Endometrium (tissue), 2 donors: ENCODE results near the gene ORAI1.
"Not testable (repeated sequence)": the region's sequence is repeated elsewhere in the genome, so short reads cannot be mapped to it uniquely, and the experiment has no call there.

Experiments used
- FAIRE-seq: peaks from 2 replicates; lab custom pipeline; 2012; peaks lifted over from hg19 to GRCh38; lab: Jason Lieb, UNC
- donor health status: control.
- donor health status: control.

The ORAI1 gene

GRCh38 chr12:121649322-121649721, 23.0 kb downstream of the ORAI1 start:
- FAIRE-seq: no peak

GRCh38 chr12:121649819-121650353, 23.6 kb downstream of the ORAI1 start:
- FAIRE-seq: no peak

- no peak for FAIRE-seq
These were observed 25.0 kb downstream of the ORAI1 start for GRCh38 chr12:121651320-121651719.

DNA sequence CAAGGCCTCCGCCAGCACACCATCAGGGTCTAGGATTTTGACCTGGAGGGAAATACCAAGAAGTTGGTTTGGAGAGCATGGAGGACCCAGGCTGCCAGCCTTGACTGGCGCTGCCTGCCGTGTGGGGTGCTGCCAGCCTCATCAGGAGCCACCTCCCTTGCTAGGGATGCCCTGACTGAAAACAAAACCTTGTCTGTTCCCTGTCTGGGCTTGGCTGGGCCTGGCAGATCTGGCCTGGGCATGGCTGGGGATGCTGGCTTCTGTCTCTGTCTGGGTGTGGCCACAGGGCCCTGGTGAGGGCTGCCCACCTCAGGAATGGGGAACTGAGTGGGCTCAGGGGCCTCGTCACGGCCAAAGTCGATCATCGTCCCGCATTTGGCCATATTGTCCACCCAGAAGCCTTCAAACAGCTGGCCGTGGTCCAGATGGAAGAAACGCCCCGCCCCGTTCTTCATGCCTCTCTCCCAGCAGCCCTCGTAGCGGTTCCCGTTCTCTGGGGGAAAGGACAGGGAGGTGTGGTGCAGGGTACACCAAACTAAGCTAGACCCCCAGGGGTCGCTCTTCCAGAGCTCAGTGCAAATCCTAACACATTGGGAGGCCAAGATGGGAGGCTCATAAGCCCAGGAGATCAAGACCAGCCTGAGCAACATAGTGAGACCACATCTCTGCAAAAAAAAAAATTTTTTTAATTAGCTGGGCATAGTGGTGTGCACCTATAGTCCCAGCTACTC, 26.6 kb downstream of the ORAI1 start:
- FAIRE-seq: no peak

DNA sequence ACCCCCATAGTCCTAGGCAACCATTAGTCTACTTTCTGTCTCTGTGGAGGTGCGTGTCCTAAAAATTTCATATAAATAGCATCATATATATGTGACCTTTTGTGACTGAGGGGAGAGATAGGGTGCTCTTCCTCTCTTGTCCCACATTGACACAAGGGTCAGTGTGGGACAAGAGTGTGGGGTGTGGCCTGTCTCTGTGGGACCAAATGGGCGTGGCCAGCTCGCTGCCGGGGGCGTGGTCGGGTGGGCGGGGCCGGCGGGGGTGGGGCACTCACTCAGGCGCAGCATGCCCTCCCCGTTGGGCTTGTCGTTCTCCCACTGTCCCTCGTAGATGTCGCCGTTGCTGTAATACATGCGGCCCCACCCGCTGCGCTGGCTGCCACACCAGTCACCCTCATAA, 27.7 kb downstream of the ORAI1 start:
- no peak for FAIRE-seq

- FAIRE-seq: no peak
These were observed 29.8 kb downstream of the ORAI1 start for GRCh38 chr12:121656122-121656521.

DNA sequence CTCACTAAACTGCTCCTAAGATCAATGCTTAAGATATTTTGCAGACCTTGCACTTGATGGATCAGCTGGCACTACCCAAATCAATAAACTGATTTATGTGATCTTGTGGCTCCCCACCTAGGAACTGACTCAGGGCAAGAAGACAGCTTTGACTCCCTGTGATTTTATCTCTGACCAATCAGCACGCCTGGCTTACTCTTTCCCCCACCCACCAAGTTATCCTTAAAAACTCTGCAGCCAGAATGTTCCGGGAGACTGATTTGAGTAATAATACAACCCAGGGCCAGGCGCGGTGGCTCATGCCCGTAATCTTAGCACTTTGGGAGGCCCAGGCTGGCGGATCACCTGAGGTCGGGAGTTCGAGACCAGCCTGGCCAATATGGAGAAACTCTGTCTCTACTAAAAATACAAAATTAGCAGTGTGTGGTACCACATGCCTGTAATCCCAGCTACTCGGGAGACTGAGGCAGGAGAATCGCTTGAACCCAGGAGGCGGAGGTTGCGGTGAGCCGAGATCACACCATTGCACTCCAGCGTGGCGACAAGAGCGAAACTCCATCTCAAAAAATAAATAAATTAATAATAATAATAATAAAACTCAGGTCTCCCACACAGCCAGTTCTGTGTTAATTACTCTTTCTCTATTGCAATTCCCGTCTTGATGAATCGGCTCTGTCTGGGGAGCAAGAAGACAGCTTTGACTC, 31.1 kb downstream of the ORAI1 start:
- no peak for FAIRE-seq

DNA sequence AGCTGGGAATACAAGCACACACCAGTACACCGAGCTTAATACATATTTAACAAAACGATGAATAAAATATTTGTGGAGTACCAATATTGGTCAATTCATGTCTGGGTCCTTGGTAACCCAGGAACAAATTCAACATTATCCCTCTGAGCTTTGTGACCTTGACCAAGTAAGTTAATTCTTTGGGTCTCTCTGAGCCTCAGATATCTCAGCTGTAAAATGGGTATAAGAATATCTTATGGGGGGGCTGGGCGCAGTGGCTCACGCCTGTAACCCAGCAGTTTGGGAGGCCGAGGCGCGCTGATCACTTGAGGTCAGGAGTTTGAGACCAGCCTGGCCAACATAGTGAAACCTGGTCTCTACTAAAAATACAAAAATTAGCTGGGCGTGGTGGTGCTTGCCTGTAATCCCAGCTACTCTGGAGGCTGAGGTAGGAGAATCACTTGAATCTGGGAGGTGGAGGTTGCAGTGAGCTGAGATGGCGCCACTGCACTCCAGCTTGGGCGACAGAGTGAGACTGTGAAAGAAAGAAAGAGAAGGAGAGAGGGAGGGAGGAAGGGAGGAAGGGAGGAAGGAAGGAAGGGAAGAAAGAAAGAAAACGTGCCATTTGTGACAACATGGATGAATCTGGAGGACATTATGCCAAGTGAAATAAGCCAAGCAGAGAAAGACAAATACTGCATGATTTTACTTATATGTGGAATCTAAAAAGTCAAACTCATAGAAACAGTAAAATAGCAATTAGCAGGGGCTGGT, 35.2 kb downstream of the ORAI1 start:
- FAIRE-seq: not testable (repeated sequence)

- FAIRE-seq: no peak
These were observed 37.2 kb downstream of the ORAI1 start for GRCh38 chr12:121663610-121663929.

- FAIRE-seq: not testable (repeated sequence)
These were observed 40.5 kb downstream of the ORAI1 start for GRCh38 chr12:121666829-121667228.

DNA sequence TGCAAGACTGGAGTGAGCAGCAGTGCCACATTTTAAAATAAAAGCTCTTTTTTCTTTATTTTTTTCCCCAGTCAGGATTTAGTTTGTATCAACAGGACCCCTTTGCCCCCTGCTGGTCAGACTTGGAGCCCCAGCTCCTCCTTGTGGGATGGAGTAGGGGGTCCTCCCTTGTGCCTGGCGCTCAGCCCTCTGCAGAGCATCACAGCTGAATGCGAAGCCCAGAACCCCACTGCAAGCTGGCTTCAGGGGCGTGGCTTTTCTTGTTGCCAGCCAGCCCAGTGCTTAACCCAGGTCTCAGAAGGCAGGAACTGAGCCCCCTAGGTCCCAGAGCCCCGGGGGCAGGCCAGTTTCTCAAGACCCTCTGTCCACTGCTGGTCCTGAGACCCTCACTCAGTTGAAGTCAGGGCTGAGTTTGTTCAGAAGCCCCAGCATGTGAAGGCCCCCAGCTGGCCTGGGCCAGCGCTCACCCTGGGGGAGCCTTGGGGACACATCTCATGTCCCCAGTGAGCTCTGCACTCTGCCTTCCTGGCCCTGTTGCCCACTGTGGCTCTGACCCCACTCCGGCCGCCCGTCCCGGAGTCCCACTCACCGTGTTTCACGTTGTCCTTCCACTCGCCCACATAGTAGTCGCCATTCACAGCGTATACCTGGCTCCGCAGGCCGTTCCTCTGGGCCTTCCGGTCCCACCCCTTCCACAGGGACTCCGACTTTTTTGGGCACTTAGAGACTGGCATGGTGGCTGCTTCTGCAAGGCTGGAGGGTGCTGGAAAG, 42.6 kb downstream of the ORAI1 start:
- no peak for FAIRE-seq

DNA sequence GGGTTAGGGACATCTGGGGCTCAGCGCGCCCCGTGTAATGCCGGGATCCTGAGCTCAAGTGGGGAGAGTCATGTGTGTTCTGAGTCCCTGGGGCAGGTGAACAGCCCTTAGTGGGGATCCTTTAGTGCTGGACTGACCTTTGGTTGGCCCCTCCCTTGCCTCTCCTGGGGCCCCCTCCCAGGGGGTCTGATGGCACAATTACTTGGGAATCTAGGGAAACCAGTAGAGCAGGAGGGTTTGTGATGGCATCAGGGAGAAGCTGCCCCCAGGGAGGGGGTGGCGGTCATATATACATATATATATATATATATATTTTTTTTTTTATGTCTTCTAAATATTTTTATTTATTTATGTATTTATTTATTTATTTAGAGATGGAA, 43.2 kb downstream of the ORAI1 start, which contains the start of gene MORN3:
MORN3 (minus strand) TSS at position 134 of the 380 bp plus-strand sequence. CDS start 171 bp downstream, outside the sequence.
- FAIRE-seq: no peak

- FAIRE-seq: no peak
These were observed 46.7 kb downstream of the ORAI1 start for GRCh38 chr12:121673013-121673511.

- FAIRE-seq: no peak
These were observed 49.9 kb downstream of the ORAI1 start for GRCh38 chr12:121676190-121676589.

DNA sequence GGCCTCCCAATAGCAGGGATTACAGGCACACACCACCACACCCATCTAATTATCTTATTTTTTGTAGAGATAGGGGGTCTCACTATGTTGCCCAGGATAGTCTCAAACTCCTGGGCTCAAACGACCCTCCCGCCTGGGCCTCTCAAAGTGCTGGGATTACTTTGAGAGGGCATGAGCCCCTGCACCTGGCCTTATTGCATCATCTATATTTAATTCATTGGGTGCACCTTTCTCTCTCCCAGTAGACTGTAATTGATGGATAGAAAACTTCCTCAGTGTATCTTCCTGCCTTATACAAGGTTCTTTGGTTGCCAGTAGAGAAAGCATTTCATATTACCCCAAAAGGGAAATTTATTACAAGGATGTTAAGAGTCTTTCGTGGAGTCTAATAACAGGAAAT, 52.0 kb downstream of the ORAI1 start:
- no peak for FAIRE-seq

- FAIRE-seq: no peak
These were observed 52.5 kb downstream of the ORAI1 start for GRCh38 chr12:121678716-121679300.

DNA sequence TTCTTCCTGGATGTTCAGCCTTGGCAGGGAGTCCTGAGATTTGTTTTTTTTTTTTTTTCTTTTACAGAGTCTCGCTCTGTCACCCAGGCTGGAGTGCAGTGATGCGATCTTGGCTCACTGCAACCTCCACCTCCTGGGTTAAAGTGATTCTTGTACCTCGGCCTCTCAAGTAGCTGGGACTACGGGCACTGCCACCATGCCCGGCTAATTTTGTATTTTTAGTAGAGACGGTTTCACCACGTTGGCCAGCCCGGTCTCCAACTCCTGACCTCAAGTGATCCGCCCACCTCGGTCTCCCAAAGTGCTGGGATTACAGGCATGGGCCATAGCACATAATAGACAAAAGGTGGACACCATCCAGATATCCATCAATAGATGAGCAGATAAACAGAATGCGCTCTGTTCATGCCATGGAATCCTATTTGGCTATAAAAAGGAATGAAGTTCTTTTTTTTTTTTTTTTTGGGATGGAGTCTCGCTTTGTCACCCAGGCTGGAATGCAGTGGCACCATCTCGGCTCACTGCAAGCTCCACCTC, 53.4 kb downstream of the ORAI1 start:
- FAIRE-seq: not testable (repeated sequence)

- FAIRE-seq: no peak
These were observed 62.6 kb downstream of the ORAI1 start for GRCh38 chr12:121688966-121689365.

DNA sequence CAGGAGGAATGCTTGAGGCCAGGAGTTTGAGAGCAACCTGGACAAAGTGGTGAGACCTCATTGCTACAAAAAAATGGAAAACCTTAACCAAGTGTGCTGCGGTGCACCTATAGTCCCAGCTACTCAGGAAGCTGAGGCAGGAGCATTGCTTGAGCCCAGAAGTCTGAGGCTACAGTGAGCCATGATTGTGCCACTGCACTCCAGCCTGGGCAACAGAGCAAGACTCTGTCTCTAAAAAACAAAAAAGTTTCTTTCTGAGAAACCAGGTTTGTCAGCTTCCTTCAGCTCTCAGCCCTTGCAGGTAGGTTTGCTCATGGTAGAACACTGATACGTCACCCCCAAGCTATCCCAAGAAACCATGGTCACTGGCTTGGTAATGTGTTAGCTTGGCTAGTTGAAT, 63.1 kb downstream of the ORAI1 start:
- FAIRE-seq: no peak
